Measurements from ENCODE around the gene MMP23B. TPM values are rescaled to one million over a fixed set of nuclear protein-coding genes. Genes with fewer than 3 reads are reported as not detected.
"Not testable (repeated sequence)": the region's sequence is repeated elsewhere in the genome, so short reads cannot be mapped to it uniquely, and the experiment has no call there.

Gene MMP23B
- total RNA-seq, 1 donor from 2014 or later = 40.3 TPM

- no peak for ATAC-seq
- Histone ChIP-seq H3K4me3 (no peak overlapping the region), H3K36me3 (peaks cover 47% of the 10 kb centered on the region), H3K4me1 (no peaks in the 10 kb centered on the region), H3K9me3 (no peaks in the 10 kb centered on the region), H3K27ac (no peak overlapping the region), H3K27me3 (no peaks in the 10 kb centered on the region)
- intact Hi-C loops (cut with DNase I) = no loop called here
- no peak for TF ChIP-seq CTCF (IDR thresholded peaks at IDR 0.05)
- peak; percentile 55 for DNase-seq
These were observed 40.4 kb downstream of the MMP23B start for GRCh38 chr1:1672181-1672965.

- H3K27me3 ChIP-seq; intact Hi-C loops (cut with DNase I); H3K4me1 ChIP-seq; H3K27ac ChIP-seq; H3K9me3 ChIP-seq; H3K4me3 ChIP-seq: not testable (repeated sequence)
- peak; percentile 18 for ATAC-seq
- peaks cover 27% of the 10 kb centered on the region for H3K36me3 ChIP-seq
- DNase-seq = peak; percentile 40
These were observed 42.8 kb downstream of the MMP23B start for GRCh38 chr1:1674806-1675205.

GRCh38 chr1:1675218-1675617, 43.2 kb downstream of the MMP23B start:
- H3K27me3 ChIP-seq; H3K4me3 ChIP-seq; intact Hi-C loops (cut with DNase I); H3K9me3 ChIP-seq; H3K27ac ChIP-seq; DNase-seq; H3K4me1 ChIP-seq: not testable (repeated sequence)
- peaks cover 24% of the 10 kb centered on the region for H3K36me3 ChIP-seq
- peak; percentile 5 for ATAC-seq

GRCh38 chr1:1676087-1676486, 44.1 kb downstream of the MMP23B start:
- H3K4me3 ChIP-seq; H3K9me3 ChIP-seq; intact Hi-C loops (cut with DNase I); H3K27me3 ChIP-seq; DNase-seq; H3K4me1 ChIP-seq; ATAC-seq; H3K27ac ChIP-seq: not testable (repeated sequence)
- peaks cover 20% of the 10 kb centered on the region for H3K36me3 ChIP-seq

GRCh38 chr1:1677718-1678580, 46.0 kb downstream of the MMP23B start:
- H3K9me3 ChIP-seq = no peaks in the 10 kb centered on the region
- DNase-seq (peak; percentile 29), ATAC-seq (peak; percentile 5)
- H3K4me1 ChIP-seq = no peaks in the 10 kb centered on the region
- H3K27me3 ChIP-seq = no peaks in the 10 kb centered on the region
- no peak overlapping the region for H3K4me3 ChIP-seq
- TF ChIP-seq CTCF (IDR thresholded peaks at IDR 0.05) = no peak
- H3K27ac ChIP-seq = peak overlapping the region; percentile 30
- intact Hi-C loops (cut with DNase I) = no loop called here
- peaks cover 9% of the 10 kb centered on the region for H3K36me3 ChIP-seq

GRCh38 chr1:1678581-1679380, 46.8 kb downstream of the MMP23B start:
- ATAC-seq (peak; percentile 7), DNase-seq (peak; percentile 61)
- no peak for TF ChIP-seq CTCF (IDR thresholded peaks at IDR 0.05)
- H3K9me3 ChIP-seq = no peaks in the 10 kb centered on the region
- H3K27ac ChIP-seq = peak overlapping the region; percentile 30
- intact Hi-C loops (cut with DNase I) = no loop called here
- H3K36me3 ChIP-seq = peaks cover 6% of the 10 kb centered on the region
- peaks cover 6% of the 10 kb centered on the region for H3K4me1 ChIP-seq
- no peak overlapping the region for H3K4me3 ChIP-seq
- H3K27me3 ChIP-seq = no peaks in the 10 kb centered on the region

All from upper lobe of right lung (tissue), 1 donor.